HG02870 (cell line): ENCODE data around the gene UNC93B1.
"Not testable (repeated sequence)": the region's sequence is repeated elsewhere in the genome, so short reads cannot be mapped to it uniquely, and the experiment has no call there.

Experiments used
- ATAC-seq: cut with Tn5 transposase; IDR thresholded peaks from one replicate; pipeline ENCODE4 v1.9.1; 2021; ENCODE audit warnings: mild to moderate bottlenecking, moderate library complexity; ENCODE audit not compliant: unreplicated experiment

Gene UNC93B1

DNA sequence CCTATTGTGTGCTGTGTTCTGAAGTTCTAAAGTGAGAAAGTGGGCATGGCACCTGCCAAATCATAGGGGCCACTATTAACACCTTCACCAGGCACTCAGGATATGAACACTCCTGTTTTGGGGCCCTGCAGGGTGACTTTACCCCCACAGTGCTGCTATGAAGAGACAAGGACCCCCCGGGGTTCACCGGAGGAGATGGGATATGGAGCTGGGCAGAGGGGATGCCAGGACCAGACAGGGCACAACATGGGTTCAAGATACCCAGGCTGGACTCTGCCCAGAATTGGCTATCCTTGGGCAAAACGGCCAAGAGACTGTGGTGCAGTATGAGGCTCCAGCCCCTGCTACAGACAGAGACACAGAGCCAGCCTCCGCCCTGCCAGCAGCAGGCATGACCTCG is 9.5 kb downstream of the UNC93B1 start:
- ATAC-seq, result not testable (repeated sequence)

DNA sequence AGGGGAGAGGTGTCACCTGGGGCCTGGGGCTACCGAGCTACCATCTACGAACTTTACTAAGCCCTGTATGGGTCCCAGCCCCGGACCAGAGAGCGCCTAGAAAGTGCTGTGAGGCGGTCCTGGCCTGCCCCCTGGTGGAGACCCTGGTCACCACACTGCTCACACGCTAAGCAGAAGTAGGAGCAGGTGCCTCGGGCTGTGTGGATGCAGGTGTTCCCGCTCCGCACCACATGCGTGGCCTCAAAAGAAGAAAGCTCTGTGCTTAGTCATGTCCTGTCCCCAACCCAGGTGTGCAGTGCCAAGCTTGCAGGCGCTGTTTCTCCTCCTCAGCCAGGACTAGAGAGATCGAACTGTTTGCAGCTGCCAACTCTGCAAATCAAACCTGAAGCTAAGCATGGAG is 10.1 kb downstream of the UNC93B1 start:
- ATAC-seq, result not testable (repeated sequence)

- ATAC-seq, result not testable (repeated sequence)
Measured at GRCh38 chr11:67991347-67992121, 12.4 kb downstream of the UNC93B1 start.

GRCh38 chr11:67990546-67991346 is 13.2 kb downstream of the UNC93B1 start:
- not testable (repeated sequence) for ATAC-seq

- not testable (repeated sequence) for ATAC-seq
Measured at GRCh38 chr11:67985302-67985701, 18.6 kb downstream of the UNC93B1 start.

DNA sequence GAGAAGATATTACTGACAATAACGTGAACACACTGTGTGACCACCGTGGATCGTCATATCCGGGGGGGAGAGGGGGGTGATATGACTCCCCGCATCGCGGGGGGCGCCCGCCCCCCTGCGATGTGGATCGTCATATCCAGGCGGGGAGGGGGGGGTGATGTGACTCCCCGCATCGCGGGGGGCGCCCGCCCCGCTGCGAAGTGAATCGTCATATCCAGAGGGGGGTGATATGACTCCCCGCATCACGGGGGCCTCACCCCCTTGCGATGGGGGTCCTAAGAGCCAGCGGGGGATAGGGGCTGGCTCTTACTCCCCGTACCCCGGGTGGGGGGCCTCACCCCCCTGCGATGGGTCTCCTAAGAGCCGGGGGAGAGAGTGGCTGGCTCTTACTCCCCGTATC is 19.9 kb downstream of the UNC93B1 start:
- ATAC-seq, result no peak

DNA sequence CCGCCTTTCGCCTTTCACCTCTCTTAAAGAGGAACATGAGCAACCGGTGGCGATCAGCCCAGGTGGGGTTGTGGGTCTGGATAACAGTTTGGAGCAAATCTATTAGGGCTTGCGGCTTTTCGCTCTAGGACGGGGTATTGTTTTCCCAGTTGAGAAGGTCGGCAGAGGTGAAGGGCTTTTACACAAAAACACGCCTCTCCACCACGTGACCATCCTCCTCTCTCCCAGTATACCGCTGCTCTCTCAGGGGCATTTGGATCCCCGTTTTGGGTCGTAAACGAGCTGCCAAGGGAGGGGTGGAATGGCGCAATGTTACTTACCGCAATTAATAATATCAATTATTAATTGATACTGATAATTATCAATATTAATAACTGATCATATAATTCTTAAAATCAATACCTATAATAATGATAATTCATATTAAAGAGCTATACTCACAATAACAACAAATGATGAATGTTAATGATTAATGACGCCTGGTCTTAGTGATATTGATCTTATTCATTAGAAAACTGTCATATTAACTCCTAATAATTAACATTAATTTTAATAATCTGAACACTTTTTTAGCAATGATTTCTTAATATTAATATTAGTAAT is 21.5 kb downstream of the UNC93B1 start:
- ATAC-seq, result not testable (repeated sequence)

DNA sequence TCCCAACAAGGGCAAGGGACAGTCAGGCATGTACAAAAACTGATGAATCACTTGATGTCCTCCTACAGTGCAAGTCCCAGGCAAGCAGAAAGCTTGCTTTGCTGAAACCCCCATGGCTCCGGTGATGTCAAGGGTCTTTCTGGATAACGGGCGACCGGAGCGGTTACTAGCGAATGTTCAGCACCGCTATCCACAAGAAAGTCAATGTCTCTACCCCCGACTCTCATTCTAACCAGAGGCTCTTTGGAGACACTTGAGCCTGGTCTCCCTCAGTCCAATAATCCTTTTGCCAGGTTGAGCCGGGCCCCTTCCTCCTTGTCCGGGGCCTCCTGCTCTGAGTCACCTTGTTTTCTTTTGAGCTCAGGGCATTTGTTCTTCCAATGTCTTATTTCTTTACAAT is 22.7 kb downstream of the UNC93B1 start:
- ATAC-seq, result not testable (repeated sequence)

DNA sequence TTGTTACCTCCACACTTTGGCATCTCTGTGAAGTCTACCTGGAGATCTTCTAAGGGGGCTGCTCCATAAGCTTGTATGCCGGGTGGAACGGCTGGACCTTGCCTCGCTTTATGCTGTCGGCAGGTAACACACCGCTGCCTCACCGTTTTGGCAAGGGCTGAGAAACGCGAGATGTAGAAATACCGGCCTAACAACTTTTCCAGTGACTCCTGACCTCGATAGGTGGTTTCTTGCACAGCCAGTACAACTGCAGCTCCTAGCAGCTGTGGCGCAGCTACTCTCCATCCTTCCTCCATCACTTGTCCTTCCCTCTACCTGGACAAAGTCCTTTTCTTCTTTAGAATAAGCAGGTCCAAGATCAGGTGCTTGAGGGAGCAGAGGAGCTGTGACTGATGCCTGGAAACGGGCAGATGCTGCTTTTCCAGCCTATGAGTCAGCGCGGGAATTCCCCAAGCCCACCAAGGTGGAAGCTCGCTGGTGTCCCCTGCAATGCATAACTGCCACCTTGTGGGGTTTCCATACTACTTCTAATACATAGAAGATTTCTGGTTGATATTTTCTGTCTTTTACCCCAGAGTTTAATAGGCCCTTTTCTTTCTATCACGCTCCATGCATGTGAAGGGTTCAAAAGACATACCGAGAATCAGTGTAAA is 25.0 kb downstream of the UNC93B1 start:
- not testable (repeated sequence) for ATAC-seq

DNA sequence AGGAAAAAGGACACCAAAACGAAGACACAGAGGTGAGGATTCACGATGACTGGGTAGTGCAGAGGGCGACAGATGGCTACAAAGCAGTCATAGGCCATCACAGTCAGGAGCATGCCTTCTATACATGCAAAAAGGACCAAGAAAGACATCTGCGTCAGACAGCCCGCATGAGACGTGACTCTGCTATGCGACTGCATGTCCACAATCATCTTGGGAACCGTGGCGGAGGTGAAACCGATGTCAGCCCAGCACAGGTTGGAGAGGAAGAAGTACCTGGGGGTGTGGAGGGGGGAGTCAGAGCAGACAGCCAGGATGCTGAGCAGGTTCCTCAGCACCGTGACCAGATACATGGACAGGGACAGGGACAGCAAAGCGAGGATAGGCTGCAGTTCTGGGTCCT is 29.2 kb downstream of the UNC93B1 start:
- ATAC-seq, result not testable (repeated sequence)

DNA sequence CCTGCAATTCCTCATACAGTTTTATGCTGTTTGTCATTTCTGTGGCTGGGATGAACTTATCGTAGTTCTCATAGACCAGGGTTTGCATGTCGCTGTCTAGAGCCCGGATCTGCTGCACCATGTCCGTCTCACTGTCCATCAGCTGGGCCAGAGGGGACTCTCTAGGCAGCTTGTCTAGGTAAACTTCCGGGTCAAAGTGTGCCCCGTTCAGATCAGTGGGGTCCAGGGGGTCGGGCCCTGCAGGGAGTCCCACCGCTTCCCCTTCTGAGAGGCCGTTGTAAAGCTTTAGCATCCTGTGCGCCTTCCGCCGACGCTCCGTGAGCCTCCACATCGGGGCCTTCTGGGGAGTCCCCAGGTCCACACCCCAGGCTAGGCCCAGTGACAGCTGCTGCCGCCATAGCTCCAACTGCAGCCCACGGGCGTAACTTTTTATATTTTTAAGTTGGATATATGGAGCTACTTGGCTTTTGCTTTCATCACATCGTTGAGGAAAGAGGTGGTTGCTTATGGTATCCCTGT is 38.0 kb downstream of the UNC93B1 start:
- ATAC-seq, result not testable (repeated sequence)

- not testable (repeated sequence) for ATAC-seq
Measured at GRCh38 chr11:67964746-67965145, 39.2 kb downstream of the UNC93B1 start.

- ATAC-seq, result not testable (repeated sequence)
Measured at GRCh38 chr11:67963879-67964278, 40.0 kb downstream of the UNC93B1 start.

DNA sequence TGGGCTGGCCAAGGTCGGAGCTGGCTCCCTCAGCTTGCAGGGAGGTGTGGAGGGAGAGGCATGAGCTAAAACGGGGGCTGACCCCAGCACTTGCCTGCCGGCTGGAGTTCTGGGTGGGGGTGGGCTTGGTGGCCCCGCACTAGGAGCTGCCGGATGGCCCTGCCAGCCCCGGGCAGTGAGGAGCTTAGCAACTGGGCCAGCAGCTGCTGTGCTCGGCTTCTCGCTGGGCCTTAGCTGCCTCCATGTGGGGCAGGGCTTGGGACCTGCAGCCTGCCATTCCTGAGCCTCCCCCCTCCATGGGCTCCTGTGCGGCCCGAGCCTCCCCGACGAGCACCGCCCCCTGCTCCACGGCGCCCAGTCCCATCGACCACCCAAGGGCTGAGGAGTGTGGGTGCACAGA is 40.7 kb downstream of the UNC93B1 start:
- ATAC-seq, result not testable (repeated sequence)

GRCh38 chr11:67956236-67956635 is 47.7 kb downstream of the UNC93B1 start:
- ATAC-seq, result not testable (repeated sequence)

DNA sequence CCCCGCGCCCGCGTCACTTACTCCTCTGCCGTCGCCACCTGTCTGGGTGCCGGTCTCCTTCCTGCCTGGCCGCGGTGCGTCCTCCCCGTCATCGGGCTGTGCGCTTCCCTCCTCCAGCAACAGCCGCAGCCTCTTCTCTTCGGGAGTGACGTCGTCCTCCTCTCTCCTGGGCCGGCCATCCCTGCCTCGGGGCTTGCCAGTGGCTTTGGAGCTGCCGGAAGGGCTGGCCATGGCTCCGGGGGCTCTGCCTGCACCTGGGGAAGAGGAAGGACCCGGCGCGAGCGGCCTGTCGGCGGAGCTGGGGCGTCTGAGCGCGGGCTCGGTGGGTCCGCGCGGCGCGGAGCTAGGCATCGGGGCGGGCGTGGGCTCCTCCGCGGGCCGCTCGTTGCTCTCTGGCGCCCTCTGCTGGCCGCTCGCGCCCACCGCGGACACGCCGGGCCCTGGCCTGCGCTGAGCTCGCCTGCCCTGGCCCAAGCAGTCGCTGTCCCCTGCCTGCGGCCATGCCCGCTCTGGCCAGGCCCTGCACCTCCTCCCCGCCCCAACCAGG is 48.4 kb downstream of the UNC93B1 start:
- ATAC-seq, result not testable (repeated sequence)

DNA sequence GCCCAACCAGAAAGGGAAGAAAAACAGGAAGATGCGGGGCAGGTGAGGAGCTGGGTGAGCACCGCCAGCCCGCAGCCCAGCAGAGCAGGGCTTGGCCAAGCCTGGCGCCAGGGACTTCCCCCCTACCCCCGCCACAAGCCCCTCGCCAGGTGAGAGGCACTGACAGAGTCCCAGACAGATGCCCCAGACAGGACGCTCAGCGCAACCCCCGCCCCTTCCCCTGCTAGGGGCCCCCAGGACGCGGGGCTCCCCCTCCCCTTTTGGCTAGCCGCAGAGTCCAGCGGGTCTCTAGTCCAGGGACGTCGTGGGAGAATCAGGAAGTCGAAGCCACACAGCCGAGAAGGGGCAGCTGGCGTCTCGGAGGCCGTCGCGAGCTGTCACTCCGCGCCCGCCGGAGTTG is 48.9 kb downstream of the UNC93B1 start:
- ATAC-seq, result not testable (repeated sequence)

GRCh38 chr11:67954251-67954650 is 49.6 kb downstream of the UNC93B1 start:
- ATAC-seq, result not testable (repeated sequence)

- not testable (repeated sequence) for ATAC-seq
Measured at GRCh38 chr11:67950705-67951104, 53.2 kb downstream of the UNC93B1 start.

- not testable (repeated sequence) for ATAC-seq
Measured at GRCh38 chr11:67947785-67948184, 56.1 kb downstream of the UNC93B1 start.
